ENCODE results near the gene DLL4.

DLL4 gene

DNA sequence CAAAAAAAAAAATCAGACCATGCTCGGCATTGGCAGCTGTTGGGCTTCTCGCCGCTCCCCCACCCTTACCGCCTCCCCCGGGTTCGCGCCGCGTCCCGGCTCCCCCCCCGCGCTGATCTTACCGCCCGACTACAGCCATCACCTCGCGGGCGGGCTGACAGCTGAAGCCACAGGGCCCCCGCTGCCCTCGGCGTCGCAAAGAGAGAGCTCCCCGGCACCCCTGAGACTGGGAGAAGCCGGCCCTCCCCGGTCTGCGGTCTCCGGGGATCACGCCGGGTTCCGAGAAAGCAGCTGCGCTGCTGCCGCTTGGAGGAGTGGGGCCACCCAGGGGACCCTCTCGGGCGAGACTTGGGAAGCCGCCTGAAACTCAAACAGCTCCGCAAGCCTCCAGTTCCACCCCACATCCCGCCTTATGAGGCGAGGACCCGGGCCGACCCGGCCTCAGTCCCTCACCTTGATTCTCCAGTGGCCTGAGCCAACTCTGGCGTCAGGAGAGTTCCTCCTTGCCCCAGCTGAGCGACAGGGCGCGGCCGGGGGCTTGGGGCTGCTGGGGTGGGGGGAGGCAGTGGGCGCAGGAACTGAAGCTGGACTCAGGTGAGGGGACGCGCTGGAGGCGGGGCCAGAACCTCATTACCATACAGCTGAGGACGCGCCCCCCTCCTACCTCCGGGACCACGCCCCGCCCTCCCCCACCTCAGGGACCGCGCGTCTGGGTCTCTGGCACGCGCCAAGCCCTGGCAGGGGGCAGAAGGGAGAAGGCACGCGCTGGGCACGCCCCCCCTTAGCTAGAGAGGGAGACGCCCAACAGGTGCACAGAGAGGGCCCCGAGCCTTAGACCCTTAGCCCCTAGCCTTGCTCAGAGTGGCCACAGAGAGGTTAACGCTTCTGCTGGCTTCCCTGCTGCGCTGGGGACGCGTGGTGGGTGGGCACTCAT, 1.0 kb upstream of the DLL4 start:
- ATAC-seq, result no peak
- no peaks in the 10 kb centered on the region for H3K36me3 Mint-ChIP-seq (ENCODE audit: low read depth)
- H3K27ac Mint-ChIP-seq, result no peak overlapping the region
- peak overlapping the region; percentile 68 for H3K4me3 Mint-ChIP-seq
- no peak for DNase-seq
- peaks cover 45% of the 10 kb centered on the region for H3K4me1 Mint-ChIP-seq
- H3K9me3 Mint-ChIP-seq, result no peaks in the 10 kb centered on the region
- H3K27me3 Mint-ChIP-seq, result peaks cover 70% of the 10 kb centered on the region

GRCh38 chr15:40929660-40930429, 705 bp downstream of the DLL4 start:
- Mint-ChIP-seq H3K4me1 (peaks cover 45% of the 10 kb centered on the region), H3K27me3 (peaks cover 63% of the 10 kb centered on the region), H3K36me3 (ENCODE audit: low read depth) (no peaks in the 10 kb centered on the region), H3K9me3 (no peaks in the 10 kb centered on the region), H3K4me3 (peak overlapping the region; percentile 50), H3K27ac (no peak overlapping the region)
- ATAC-seq (no peak), DNase-seq (no peak)

DNA sequence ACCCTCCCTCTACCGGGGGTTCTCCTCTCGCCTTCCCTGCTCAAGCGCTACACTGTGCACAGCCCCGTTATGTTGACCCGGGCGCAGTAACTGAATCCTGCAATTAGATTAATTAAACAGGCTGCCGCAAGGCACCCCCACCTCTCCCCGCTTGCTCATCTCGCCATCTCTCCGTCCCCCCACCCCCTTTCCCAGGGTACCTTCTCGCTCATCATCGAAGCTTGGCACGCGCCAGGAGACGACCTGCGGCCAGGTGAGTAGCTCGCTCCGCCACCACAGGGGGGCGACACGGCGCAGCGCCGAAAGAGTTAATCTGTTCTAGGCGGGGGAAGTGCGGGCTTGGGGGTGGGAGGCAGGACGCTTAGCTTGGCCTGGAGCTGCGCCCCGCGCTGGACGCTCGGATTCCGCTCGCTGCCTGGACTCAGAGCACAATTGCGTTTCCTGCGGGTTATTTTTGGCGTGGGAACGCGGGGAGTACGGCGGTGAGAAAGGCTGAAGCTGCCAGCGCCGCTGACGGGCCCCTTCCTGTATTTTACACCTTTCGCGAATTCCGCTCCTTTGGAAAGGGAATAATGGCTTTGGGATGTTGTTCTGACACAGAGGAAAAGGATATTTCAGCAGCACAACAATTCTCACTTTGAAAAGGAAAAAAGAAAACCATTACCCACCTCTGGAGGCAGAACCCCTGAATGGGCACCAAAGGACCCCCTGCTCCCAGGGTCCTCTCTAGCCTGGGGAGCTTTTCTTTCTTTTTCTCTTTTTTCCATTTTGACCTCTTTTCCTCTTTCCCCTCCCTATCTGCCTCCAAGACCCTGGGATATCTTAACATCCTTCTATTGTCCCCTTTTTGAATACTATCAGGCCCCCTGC, 1.5 kb downstream of the DLL4 start:
- Mint-ChIP-seq H3K4me1 (peaks cover 41% of the 10 kb centered on the region), H3K4me3 (peak overlapping the region; percentile 50), H3K9me3 (no peaks in the 10 kb centered on the region), H3K27me3 (peaks cover 55% of the 10 kb centered on the region), H3K27ac (no peak overlapping the region), H3K36me3 (ENCODE audit: low read depth) (no peaks in the 10 kb centered on the region)
- ATAC-seq (peak; percentile 44), DNase-seq (peak; percentile 69)

DNA sequence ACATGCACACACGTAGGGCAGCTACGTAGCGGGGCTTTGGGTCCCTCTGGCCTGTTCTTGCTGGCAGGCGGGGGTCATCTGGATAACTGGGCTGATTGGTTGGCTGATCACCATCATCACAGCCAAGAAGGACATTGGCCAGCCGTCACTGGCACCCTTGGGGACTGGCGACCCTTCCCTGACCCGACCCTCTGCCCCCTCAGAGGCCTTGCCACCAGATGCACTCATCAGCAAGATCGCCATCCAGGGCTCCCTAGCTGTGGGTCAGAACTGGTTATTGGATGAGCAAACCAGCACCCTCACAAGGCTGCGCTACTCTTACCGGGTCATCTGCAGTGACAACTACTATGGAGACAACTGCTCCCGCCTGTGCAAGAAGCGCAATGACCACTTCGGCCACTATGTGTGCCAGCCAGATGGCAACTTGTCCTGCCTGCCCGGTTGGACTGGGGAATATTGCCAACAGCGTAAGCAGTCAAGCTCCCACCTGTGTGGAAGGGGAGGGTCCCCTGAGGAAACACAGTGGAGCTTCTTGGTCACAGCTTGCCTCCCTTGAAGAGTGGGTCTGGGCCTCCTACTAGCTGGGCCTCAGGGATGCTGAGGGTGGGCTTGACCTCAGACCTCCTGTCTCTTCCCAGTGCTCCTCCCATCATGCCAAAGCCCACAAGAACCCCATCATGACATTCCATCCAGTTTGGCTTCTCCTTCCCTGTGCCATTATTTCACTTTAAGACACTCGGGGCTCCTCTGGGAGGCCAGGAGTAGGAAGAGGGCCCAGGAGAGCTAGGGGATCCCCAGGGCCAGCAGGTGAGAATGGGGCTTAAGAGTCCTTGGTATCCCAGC, 2.4 kb downstream of the DLL4 start:
- H3K27me3 Mint-ChIP-seq, result peaks cover 46% of the 10 kb centered on the region
- ATAC-seq (no peak), DNase-seq (no peak)
- H3K4me1 Mint-ChIP-seq, result peaks cover 35% of the 10 kb centered on the region
- H3K27ac Mint-ChIP-seq, result no peak overlapping the region
- H3K9me3 Mint-ChIP-seq, result no peaks in the 10 kb centered on the region
- no peaks in the 10 kb centered on the region for H3K36me3 Mint-ChIP-seq (ENCODE audit: low read depth)
- no peak overlapping the region for H3K4me3 Mint-ChIP-seq

DNA sequence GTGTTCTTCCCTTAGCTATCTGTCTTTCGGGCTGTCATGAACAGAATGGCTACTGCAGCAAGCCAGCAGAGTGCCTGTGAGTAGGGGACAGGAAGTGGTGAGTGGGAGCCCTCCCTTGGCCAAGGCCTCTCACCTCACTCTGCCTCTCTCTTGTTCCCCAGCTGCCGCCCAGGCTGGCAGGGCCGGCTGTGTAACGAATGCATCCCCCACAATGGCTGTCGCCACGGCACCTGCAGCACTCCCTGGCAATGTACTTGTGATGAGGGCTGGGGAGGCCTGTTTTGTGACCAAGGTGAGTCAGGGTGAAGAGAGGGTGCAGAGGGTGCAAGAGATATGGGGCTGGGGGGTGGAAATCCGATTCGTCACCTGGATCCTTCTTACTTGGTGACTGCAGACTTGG, 3.0 kb downstream of the DLL4 start:
- Mint-ChIP-seq H3K27me3 (peaks cover 40% of the 10 kb centered on the region), H3K4me1 (peaks cover 29% of the 10 kb centered on the region), H3K4me3 (no peak overlapping the region), H3K9me3 (no peaks in the 10 kb centered on the region), H3K27ac (no peak overlapping the region), H3K36me3 (ENCODE audit: low read depth) (no peaks in the 10 kb centered on the region)
- no peak for ATAC-seq
- no peak for DNase-seq

DNA sequence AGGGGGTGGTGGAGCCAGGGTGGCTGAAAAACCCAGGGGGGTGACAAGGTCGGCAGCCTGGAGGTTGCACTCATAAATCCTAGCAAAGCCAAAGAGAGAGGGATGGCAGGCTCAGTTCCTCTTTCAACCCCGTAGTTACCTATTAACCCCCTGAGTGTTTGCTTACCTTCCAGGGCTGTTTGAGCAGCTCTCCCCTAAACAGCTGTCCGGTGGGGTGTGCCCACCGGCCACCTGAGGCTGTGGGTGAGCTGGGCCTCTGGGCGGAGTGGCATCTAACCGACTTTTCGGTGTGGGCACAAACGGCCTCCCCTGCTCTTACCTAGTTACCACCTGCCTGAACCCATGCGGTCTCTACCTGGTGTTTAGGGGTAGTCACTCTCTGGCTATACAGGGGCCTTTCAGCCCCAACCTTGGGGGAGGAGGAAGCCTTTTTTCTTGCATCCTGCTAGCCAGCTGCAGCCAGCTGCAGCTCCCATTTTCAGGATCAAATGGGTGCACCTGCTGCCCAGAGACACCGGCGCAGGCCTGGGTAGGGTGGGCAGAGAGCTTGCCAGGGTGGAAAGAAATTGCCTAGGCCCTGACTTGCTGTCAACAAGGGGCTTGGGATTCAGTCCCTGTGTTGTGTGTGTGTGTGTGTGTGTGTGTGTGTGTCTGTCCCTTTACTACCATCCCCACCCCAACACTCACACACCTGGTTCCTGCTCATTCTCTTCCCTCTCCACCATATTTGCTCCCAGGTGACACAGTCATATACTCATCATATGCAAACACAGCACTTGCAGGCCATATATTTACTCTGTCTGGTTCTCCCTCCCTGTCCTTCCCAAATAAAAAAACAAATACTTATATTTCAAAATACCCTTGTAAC, 3.7 kb downstream of the DLL4 start:
- Mint-ChIP-seq H3K4me1 (peaks cover 26% of the 10 kb centered on the region), H3K36me3 (ENCODE audit: low read depth) (no peaks in the 10 kb centered on the region), H3K27ac (no peak overlapping the region), H3K9me3 (no peaks in the 10 kb centered on the region), H3K4me3 (no peak overlapping the region), H3K27me3 (peaks cover 38% of the 10 kb centered on the region)
- DNase-seq (no peak), ATAC-seq (no peak)

DNA sequence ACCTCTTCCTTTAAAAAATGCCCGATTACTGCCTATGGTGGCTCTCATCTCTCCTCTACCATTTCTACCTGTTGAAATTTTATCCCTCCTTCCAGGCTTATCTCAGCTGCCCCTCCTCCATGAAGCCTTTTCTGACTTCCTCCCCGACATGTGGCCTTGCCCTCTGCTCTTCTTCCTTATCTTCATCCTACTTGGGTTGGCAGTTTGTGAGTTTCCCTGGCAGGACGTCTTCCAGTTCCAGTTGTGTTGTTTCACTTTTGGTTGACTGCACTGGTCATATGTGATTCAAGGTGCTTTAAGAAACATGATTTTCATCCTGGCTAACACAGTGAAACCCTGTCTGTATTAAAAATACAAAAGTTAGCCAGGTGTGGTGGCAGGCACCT, 4.4 kb downstream of the DLL4 start:
- no peak for DNase-seq
- Mint-ChIP-seq H3K9me3 (no peaks in the 10 kb centered on the region), H3K36me3 (ENCODE audit: low read depth) (no peaks in the 10 kb centered on the region)

DNA sequence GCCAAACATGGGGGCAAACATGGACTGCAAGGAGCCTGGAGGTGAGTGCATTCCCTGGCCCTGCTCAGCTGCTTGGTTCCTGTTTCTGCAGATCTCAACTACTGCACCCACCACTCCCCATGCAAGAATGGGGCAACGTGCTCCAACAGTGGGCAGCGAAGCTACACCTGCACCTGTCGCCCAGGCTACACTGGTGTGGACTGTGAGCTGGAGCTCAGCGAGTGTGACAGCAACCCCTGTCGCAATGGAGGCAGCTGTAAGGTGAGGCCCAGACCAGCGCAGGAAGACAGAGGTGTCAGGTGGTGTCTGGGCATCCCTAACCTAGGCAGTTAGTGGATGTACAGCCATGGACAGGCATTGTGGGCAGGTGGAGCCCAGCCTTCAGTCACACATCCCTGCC, 5.3 kb downstream of the DLL4 start:
- ATAC-seq, result no peak
- H3K36me3 Mint-ChIP-seq (ENCODE audit: low read depth), result no peaks in the 10 kb centered on the region
- H3K4me3 Mint-ChIP-seq, result no peak overlapping the region

More for the DNA sequence above, 4.4 kb downstream of the DLL4 start:
- ATAC-seq, result no peak
- Mint-ChIP-seq H3K27ac (no peak overlapping the region), H3K4me3 (no peak overlapping the region), H3K27me3 (peaks cover 34% of the 10 kb centered on the region), H3K4me1 (peaks cover 25% of the 10 kb centered on the region)

GRCh38 chr15:40936234-40936708, 7.1 kb downstream of the DLL4 start:
- no peaks in the 10 kb centered on the region for H3K36me3 Mint-ChIP-seq (ENCODE audit: low read depth)

More for the DNA sequence above, 5.3 kb downstream of the DLL4 start:
- peaks cover 27% of the 10 kb centered on the region for H3K27me3 Mint-ChIP-seq
- no peak for DNase-seq
- H3K27ac Mint-ChIP-seq, result no peak overlapping the region
- H3K4me1 Mint-ChIP-seq, result peaks cover 18% of the 10 kb centered on the region
- no peaks in the 10 kb centered on the region for H3K9me3 Mint-ChIP-seq

GRCh38 chr15:40936709-40937666, 7.8 kb downstream of the DLL4 start:
- H3K4me3 Mint-ChIP-seq, result no peak overlapping the region
- no peak overlapping the region for H3K27ac Mint-ChIP-seq
- no peaks in the 10 kb centered on the region for H3K36me3 Mint-ChIP-seq (ENCODE audit: low read depth)
- peaks cover 3% of the 10 kb centered on the region for H3K27me3 Mint-ChIP-seq
- ATAC-seq, result no peak
- peaks cover 15% of the 10 kb centered on the region for H3K4me1 Mint-ChIP-seq
- no peaks in the 10 kb centered on the region for H3K9me3 Mint-ChIP-seq
- DNase-seq, result no peak

More at GRCh38 chr15:40936234-40936708, 7.1 kb downstream of the DLL4 start:
- peaks cover 15% of the 10 kb centered on the region for H3K4me1 Mint-ChIP-seq
- DNase-seq, result no peak
- no peak for ATAC-seq
- H3K9me3 Mint-ChIP-seq, result no peaks in the 10 kb centered on the region
- peaks cover 10% of the 10 kb centered on the region for H3K27me3 Mint-ChIP-seq
- H3K27ac Mint-ChIP-seq, result no peak overlapping the region
- H3K4me3 Mint-ChIP-seq, result no peak overlapping the region

- Mint-ChIP-seq H3K27ac (no peak overlapping the region), H3K27me3 (no peaks in the 10 kb centered on the region), H3K4me3 (no peak overlapping the region), H3K4me1 (peaks cover 20% of the 10 kb centered on the region), H3K9me3 (no peaks in the 10 kb centered on the region), H3K36me3 (ENCODE audit: low read depth) (no peaks in the 10 kb centered on the region)
- ATAC-seq (no peak), DNase-seq (no peak)
These were observed 8.8 kb downstream of the DLL4 start for GRCh38 chr15:40937762-40938535.

Data from activated naive CD8-positive, alpha-beta T cell treated with anti-CD3 and anti-CD28 coated beads, Interleukin-2, amount 50 U/mL, for 24 hours (primary cell).